HEK293 (cell line): ENCODE results near the gene SPNS2.

Source experiments
- CTCF ChIA-PET: fragments of 350-600 bp; formaldehyde crosslinking; extraction: SDS; loops from one replicate; lab custom pipeline; 2021; ENCODE audit warnings: antibody characterized with exemption; lab: Yijun Ruan, JAX
- POLR2A ChIA-PET: fragments of 300-600 bp; formaldehyde crosslinking; extraction: SDS; loops from one replicate; lab custom pipeline; 2020; ENCODE audit warnings: antibody characterized with exemption, inconsistent platforms; lab: Yijun Ruan, JAX
- H3K27ac ChIP-seq: fragments of 200-500 bp; sonication (Bioruptor generic); 2 replicates; pipeline ENCODE4 v1.5.1; 2014; ENCODE audit warnings: low read depth, low read length, control low read depth, inconsistent platforms; ENCODE audit errors: extremely low read depth
- H3K36me3 ChIP-seq, 2 experiments: fragments of 200-500 bp in 1 of 2; sonication (Bioruptor generic) in 1 of 2; 1 replicate in 1 of 2; 2 replicates in 1 of 2; pipeline ENCODE4 v1.5.1; 2014 to 2017; ENCODE audit warnings: inconsistent platforms in 2 of 2, low read length in 2 of 2; ENCODE audit not compliant: control insufficient read depth in 2 of 2, insufficient read depth in 1 of 2
- H3K4me1 ChIP-seq: fragments of 200-500 bp; sonication (Bioruptor generic); 2 replicates; pipeline ENCODE4 v1.5.1; 2014; ENCODE audit warnings: mild to moderate bottlenecking, low read length, inconsistent platforms; ENCODE audit not compliant: control insufficient read depth, insufficient read depth
- H3K4me3 ChIP-seq: 2 replicates; pipeline ENCODE4 v1.5.1; 2011; ENCODE audit warnings: low read depth, mild to moderate bottlenecking, control low read depth, low read length, moderate library complexity
- H3K9me3 ChIP-seq: fragments of 200-500 bp; sonication (Bioruptor generic); 2 replicates; pipeline ENCODE4 v1.5.1; 2014; ENCODE audit warnings: low read depth, low read length, inconsistent platforms; ENCODE audit not compliant: control insufficient read depth, insufficient read depth
- GLI2 ChIP-seq: fragments of 450-650 bp; formaldehyde crosslinking; IDR thresholded peaks from 2 replicates; pipeline ENCODE4; 2017; ENCODE audit warnings: missing biosample characterization, missing genetic modification characterization, low read depth, borderline replicate concordance
- OVOL3 ChIP-seq: fragments of 450-650 bp; formaldehyde crosslinking; IDR thresholded peaks from 2 replicates; pipeline ENCODE4 v1.5.1; 2016; ENCODE audit warnings: missing biosample characterization, missing genetic modification characterization
- TRIM28 ChIP-seq: IDR thresholded peaks from 2 replicates; pipeline ENCODE4 v1.6.1; 2011; ENCODE audit warnings: low read length, control low read depth, borderline replicate concordance
- ZBTB48 ChIP-seq: fragments of 450-650 bp; formaldehyde crosslinking; IDR thresholded peaks from 2 replicates; pipeline ENCODE4 v1.5.1; 2016; ENCODE audit warnings: missing biosample characterization, missing genetic modification characterization
- ZFP41 ChIP-seq: fragments of 450-650 bp; formaldehyde crosslinking; IDR thresholded peaks from 2 replicates; pipeline ENCODE4 v1.5.1; 2016; ENCODE audit warnings: missing biosample characterization, missing genetic modification characterization, borderline replicate concordance
- ZNF175 ChIP-seq: fragments of 450-650 bp; formaldehyde crosslinking; IDR thresholded peaks from 2 replicates; pipeline ENCODE4 v1.5.1; 2016; ENCODE audit warnings: missing biosample characterization, missing genetic modification characterization
- ZNF544 ChIP-seq: fragments of 450-650 bp; formaldehyde crosslinking; IDR thresholded peaks from 2 replicates; pipeline ENCODE4 v1.5.0; 2017; ENCODE audit warnings: missing biosample characterization, missing genetic modification characterization
- ZNF596 ChIP-seq: fragments of 450-650 bp; IDR thresholded peaks from 2 replicates; pipeline ENCODE4 v1.5.0; 2018; ENCODE audit warnings: missing biosample characterization, mild to moderate bottlenecking, missing genetic modification characterization, moderate library complexity
- ZNF747 ChIP-seq: fragments of 450-650 bp; formaldehyde crosslinking; IDR thresholded peaks from 2 replicates; pipeline ENCODE4 v1.5.1; 2016; ENCODE audit warnings: missing biosample characterization, missing genetic modification characterization
- ZNF768 ChIP-seq: fragments of 450-650 bp; formaldehyde crosslinking; IDR thresholded peaks from 2 replicates; pipeline ENCODE4 v1.5.1; 2018; ENCODE audit warnings: missing biosample characterization, mild to moderate bottlenecking, missing genetic modification characterization
- TF ChIP-seq, protein P1 (sequence below): fragments of 450-650 bp; formaldehyde crosslinking; IDR thresholded peaks from 2 replicates; pipeline ENCODE4 v1.5.1; 2016; ENCODE audit warnings: missing biosample characterization, missing genetic modification characterization
- TF ChIP-seq, protein P2 (sequence below): fragments of 450-650 bp; formaldehyde crosslinking; IDR thresholded peaks from 2 replicates; pipeline ENCODE4 v1.5.1; 2016; ENCODE audit warnings: missing biosample characterization, missing genetic modification characterization
- TF ChIP-seq, protein P3 (sequence below): fragments of 450-650 bp; formaldehyde crosslinking; IDR thresholded peaks from 2 replicates; pipeline ENCODE4 v1.5.1; 2016; ENCODE audit warnings: missing biosample characterization, missing genetic modification characterization
- TF ChIP-seq, protein P4 (sequence below): fragments of 450-650 bp; IDR thresholded peaks from 2 replicates; pipeline ENCODE4 v1.5.1; 2018; ENCODE audit warnings: missing biosample characterization, mild to moderate bottlenecking, missing genetic modification characterization
- TF ChIP-seq, protein P5 (sequence below): fragments of 450-650 bp; formaldehyde crosslinking; IDR thresholded peaks from 2 replicates; pipeline ENCODE4 v1.5.1; 2016; ENCODE audit warnings: missing biosample characterization, missing genetic modification characterization

The SPNS2 gene

DNA sequence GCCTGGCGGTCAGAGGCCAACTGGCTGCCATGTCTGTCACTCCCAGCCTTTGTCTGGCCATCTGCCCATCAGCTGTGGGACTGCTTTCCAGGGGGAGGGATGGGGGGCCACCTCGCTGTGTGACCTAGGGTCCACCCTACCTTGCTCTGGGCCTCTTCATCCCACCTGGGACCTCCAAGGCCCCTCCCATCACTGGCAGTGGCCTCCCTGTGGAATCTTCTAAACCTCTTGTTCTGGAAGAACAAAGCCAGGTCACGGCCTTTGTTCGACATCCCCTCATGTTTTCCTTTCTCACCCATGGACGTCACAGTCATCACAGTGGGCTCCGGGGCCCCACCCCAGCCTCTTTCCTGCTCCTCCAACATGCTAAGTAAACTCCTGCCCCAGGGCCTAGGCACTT lies 24.0 kb downstream of the SPNS2 start (continued):
- TF ChIP-seq, protein P1, sequence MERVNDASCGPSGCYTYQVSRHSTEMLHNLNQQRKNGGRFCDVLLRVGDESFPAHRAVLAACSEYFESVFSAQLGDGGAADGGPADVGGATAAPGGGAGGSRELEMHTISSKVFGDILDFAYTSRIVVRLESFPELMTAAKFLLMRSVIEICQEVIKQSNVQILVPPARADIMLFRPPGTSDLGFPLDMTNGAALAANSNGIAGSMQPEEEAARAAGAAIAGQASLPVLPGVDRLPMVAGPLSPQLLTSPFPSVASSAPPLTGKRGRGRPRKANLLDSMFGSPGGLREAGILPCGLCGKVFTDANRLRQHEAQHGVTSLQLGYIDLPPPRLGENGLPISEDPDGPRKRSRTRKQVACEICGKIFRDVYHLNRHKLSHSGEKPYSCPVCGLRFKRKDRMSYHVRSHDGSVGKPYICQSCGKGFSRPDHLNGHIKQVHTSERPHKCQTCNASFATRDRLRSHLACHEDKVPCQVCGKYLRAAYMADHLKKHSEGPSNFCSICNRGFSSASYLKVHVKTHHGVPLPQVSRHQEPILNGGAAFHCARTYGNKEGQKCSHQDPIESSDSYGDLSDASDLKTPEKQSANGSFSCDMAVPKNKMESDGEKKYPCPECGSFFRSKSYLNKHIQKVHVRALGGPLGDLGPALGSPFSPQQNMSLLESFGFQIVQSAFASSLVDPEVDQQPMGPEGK (tag by site-specific recombination) = no peak
- no peak for TF ChIP-seq ZNF175 (tag by site-specific recombination)
- TF ChIP-seq OVOL3 = no peak
- TF ChIP-seq, protein P2, sequence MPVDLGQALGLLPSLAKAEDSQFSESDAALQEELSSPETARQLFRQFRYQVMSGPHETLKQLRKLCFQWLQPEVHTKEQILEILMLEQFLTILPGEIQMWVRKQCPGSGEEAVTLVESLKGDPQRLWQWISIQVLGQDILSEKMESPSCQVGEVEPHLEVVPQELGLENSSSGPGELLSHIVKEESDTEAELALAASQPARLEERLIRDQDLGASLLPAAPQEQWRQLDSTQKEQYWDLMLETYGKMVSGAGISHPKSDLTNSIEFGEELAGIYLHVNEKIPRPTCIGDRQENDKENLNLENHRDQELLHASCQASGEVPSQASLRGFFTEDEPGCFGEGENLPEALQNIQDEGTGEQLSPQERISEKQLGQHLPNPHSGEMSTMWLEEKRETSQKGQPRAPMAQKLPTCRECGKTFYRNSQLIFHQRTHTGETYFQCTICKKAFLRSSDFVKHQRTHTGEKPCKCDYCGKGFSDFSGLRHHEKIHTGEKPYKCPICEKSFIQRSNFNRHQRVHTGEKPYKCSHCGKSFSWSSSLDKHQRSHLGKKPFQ (tag by site-specific recombination) = no peak
- TF ChIP-seq, protein P3, sequence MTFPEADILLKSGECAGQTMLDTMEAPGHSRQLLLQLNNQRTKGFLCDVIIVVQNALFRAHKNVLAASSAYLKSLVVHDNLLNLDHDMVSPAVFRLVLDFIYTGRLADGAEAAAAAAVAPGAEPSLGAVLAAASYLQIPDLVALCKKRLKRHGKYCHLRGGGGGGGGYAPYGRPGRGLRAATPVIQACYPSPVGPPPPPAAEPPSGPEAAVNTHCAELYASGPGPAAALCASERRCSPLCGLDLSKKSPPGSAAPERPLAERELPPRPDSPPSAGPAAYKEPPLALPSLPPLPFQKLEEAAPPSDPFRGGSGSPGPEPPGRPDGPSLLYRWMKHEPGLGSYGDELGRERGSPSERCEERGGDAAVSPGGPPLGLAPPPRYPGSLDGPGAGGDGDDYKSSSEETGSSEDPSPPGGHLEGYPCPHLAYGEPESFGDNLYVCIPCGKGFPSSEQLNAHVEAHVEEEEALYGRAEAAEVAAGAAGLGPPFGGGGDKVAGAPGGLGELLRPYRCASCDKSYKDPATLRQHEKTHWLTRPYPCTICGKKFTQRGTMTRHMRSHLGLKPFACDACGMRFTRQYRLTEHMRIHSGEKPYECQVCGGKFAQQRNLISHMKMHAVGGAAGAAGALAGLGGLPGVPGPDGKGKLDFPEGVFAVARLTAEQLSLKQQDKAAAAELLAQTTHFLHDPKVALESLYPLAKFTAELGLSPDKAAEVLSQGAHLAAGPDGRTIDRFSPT (tag by site-specific recombination) = no peak
- no peak for TF ChIP-seq ZBTB48 (tag by site-specific recombination)
- TF ChIP-seq TRIM28 = no peak
- no peak for TF ChIP-seq GLI2 (tag by site-specific recombination)
- TF ChIP-seq ZFP41 (tag by site-specific recombination) = no peak
- TF ChIP-seq ZNF747 = no peak
- TF ChIP-seq ZNF596 (tag by site-specific recombination) = no peak
- TF ChIP-seq, protein P4, sequence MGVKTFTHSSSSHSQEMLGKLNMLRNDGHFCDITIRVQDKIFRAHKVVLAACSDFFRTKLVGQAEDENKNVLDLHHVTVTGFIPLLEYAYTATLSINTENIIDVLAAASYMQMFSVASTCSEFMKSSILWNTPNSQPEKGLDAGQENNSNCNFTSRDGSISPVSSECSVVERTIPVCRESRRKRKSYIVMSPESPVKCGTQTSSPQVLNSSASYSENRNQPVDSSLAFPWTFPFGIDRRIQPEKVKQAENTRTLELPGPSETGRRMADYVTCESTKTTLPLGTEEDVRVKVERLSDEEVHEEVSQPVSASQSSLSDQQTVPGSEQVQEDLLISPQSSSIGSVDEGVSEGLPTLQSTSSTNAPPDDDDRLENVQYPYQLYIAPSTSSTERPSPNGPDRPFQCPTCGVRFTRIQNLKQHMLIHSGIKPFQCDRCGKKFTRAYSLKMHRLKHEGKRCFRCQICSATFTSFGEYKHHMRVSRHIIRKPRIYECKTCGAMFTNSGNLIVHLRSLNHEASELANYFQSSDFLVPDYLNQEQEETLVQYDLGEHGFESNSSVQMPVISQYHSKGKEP = no peak
- TF ChIP-seq, protein P5, sequence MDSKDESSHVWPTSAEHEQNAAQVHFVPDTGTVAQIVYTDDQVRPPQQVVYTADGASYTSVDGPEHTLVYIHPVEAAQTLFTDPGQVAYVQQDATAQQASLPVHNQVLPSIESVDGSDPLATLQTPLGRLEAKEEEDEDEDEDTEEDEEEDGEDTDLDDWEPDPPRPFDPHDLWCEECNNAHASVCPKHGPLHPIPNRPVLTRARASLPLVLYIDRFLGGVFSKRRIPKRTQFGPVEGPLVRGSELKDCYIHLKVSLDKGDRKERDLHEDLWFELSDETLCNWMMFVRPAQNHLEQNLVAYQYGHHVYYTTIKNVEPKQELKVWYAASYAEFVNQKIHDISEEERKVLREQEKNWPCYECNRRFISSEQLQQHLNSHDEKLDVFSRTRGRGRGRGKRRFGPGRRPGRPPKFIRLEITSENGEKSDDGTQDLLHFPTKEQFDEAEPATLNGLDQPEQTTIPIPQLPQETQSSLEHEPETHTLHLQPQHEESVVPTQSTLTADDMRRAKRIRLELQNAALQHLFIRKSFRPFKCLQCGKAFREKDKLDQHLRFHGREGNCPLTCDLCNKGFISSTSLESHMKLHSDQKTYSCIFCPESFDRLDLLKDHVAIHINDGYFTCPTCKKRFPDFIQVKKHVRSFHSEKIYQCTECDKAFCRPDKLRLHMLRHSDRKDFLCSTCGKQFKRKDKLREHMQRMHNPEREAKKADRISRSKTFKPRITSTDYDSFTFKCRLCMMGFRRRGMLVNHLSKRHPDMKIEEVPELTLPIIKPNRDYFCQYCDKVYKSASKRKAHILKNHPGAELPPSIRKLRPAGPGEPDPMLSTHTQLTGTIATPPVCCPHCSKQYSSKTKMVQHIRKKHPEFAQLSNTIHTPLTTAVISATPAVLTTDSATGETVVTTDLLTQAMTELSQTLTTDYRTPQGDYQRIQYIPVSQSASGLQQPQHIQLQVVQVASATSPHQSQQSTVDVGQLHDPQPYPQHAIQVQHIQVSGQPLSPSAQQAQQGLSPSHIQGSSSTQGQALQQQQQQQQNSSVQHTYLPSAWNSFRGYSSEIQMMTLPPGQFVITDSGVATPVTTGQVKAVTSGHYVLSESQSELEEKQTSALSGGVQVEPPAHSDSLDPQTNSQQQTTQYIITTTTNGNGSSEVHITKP (tag by site-specific recombination) = no peak

DNA sequence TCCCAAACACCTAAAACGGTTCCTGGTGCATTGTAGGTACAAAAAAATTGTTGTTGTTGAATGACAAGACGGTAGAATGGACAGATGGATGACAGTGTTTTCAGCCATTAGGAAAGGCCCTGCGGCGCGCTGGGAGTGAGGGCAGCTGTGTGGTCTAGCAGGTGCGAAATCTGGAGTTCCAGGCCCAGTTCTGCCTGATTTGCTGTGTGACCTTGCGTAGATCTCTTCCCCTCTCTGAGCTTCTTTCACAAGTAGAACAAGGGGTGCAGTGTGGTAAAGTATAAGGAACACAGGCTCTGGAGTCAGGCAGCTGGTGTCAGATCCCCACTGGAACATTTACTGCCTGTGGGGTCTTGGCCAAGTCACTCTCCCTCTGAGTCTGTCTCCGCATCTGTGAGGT lies 25.3 kb downstream of the SPNS2 start:
- no peak overlapping the region for H3K27ac ChIP-seq
- ChIA-PET POLR2A (interaction anchor here (1.3 kb wide), 1 partner anchor 31 kb away, joined by 3 read pairs; the partner anchor contains the start of gene MYBBP1A), CTCF (interaction anchor here (0.6 to 1.5 kb wide), 2 partner anchors 25 to 41 kb away, joined by 3 read pairs; partner anchors contain the start of gene SPNS2)
- H3K4me1 ChIP-seq = no peaks in the 10 kb centered on the region
- TF ChIP-seq ZNF768 (peak; percentile 60), ZNF544 (no peak)
- H3K4me3 ChIP-seq = no peak overlapping the region
- no peaks in the 10 kb centered on the region for H3K9me3 ChIP-seq
- no peaks in the 10 kb centered on the region for H3K36me3 ChIP-seq
